Lower leg skin (tissue), 4 donors: ENCODE measurements around the gene WDR4. TPM values are rescaled to one million over a fixed set of nuclear protein-coding genes. Genes with fewer than 3 reads are reported as not detected.
"Not testable (repeated sequence)": the region's sequence is repeated elsewhere in the genome, so short reads cannot be mapped to it uniquely, and the experiment has no call there.

Experiments used
- DNase-seq, 2 donors: peaks; one replicate each; pipeline ENCODE4 v3.0.0-alpha.2; 2019; ENCODE audit warnings: low spot score in 2 of 2
- H3K4me3 ChIP-seq: fragments of 200-600 bp; sonication (generic); 2 replicates; pipeline ENCODE4 v1.5.1; 2017; ENCODE audit warnings: mild to moderate bottlenecking, low read depth; ENCODE audit not compliant: poor library complexity, severe bottlenecking
- POLR2A ChIP-seq, 2 donors: fragments of 450-650 bp; IDR thresholded peaks; one replicate each; pipeline ENCODE4 v1.6.1; 2016 to 2017; ENCODE audit warnings: antibody characterized with exemption in 2 of 2, mild to moderate bottlenecking in 1 of 2, moderate library complexity in 1 of 2
- WGBS, 2 donors: methylation state at CpG; one replicate each; pipeline ENCODE4 v1.1.5; 2018; 5-methylcytosine and 5-hydroxymethylcytosine counted together
- intact Hi-C: fragments of 100-400 bp; cut with DNase I; formaldehyde crosslinking; loops from one replicate; pipeline ENCODE4 v1.15.0; 2023; ENCODE audit warnings: low total_unique reads
- total RNA-seq, 4 donors: library from RNA; depleted of rRNA; stranded (reverse); fragments of >200 nt; gene quantifications; one replicate each; pipeline ENCODE4 v1.1.0, GENCODE V29; 2016
- TF ChIP-seq, protein P1 (sequence below), 3 donors: fragments of 450-650 bp; IDR thresholded peaks; one replicate each; pipeline ENCODE4 v1.5.1; 2016; ENCODE audit warnings: antibody characterized with exemption in 3 of 3, mild to moderate bottlenecking in 3 of 3, moderate library complexity in 2 of 3

WDR4 gene
- total RNA-seq, 4 donors from 2014 or later = 10.3 to 17.4 (median 12.0) TPM

- intact Hi-C loops = no loop called here
- no peak for TF ChIP-seq POLR2A (IDR thresholded peaks at IDR 0.05)
- TF ChIP-seq, protein P1, sequence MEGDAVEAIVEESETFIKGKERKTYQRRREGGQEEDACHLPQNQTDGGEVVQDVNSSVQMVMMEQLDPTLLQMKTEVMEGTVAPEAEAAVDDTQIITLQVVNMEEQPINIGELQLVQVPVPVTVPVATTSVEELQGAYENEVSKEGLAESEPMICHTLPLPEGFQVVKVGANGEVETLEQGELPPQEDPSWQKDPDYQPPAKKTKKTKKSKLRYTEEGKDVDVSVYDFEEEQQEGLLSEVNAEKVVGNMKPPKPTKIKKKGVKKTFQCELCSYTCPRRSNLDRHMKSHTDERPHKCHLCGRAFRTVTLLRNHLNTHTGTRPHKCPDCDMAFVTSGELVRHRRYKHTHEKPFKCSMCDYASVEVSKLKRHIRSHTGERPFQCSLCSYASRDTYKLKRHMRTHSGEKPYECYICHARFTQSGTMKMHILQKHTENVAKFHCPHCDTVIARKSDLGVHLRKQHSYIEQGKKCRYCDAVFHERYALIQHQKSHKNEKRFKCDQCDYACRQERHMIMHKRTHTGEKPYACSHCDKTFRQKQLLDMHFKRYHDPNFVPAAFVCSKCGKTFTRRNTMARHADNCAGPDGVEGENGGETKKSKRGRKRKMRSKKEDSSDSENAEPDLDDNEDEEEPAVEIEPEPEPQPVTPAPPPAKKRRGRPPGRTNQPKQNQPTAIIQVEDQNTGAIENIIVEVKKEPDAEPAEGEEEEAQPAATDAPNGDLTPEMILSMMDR (IDR thresholded peaks at IDR 0.05) = no peak
- DNase-seq = no peak
- H3K4me3 ChIP-seq = no peak overlapping the region
- WGBS, 2 donors = 91 to 100% methylated on average over 1 of the region's 1 CpG
Observed at GRCh38 chr21:42883921-42884320, 4.6 kb upstream of the WDR4 start.

- no peak overlapping the region for H3K4me3 ChIP-seq
- DNase-seq = no peak
- no peak for TF ChIP-seq POLR2A (IDR thresholded peaks at IDR 0.05)
- TF ChIP-seq, protein P1 (IDR thresholded peaks at IDR 0.05) = no peak
- 96 to 98% methylated on average over 6 of the region's 6 CpGs for WGBS, 2 donors
- intact Hi-C loops = no loop called here
Observed at GRCh38 chr21:42880352-42880751, 1.0 kb upstream of the WDR4 start.

DNA sequence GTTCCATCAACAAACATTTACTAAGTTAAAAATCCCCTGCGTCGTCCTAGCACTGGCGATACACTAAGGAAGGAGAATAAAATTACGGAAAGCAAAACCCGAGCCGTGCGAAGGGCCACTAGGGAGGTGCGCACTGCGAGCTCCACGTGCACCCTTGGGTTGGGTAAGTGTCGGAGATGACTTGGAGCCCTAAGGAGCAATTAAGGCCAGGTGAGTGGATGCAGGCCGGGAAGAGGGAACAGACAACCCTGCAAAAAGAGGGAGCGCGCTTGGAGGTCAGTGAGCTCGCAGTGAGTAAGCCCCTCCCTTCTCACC is 704 bp downstream of the WDR4 start:
- 0% methylated on average over 15 of the region's 15 CpGs for WGBS, 2 donors
- DNase-seq = peak in 1 of 2 donors; percentile 25
- intact Hi-C loops = no loop called here
- TF ChIP-seq POLR2A (IDR thresholded peaks at IDR 0.05) = no peak
- TF ChIP-seq, protein P1 (IDR thresholded peaks at IDR 0.05) = no peak
- peak overlapping the region; percentile 85 for H3K4me3 ChIP-seq

DNA sequence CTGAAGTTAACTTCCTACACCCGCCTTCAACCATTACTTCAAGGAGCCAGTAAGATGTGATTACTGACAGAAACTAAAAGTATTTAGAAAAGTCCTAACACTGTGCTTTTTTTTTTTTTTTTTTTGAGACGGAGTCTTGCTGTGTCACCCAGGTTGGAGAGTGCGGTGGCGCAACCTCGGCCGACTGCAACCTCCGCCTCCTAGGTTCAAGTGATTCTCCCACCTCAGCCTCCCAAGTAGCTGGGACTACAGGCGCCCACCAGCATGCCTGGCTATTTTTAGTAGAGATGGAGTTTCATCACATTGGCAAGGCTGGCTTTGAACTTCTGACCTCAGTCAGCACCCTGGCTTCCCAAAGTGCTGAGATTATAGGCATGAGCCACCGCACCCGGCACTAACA is 3.5 kb downstream of the WDR4 start:
- DNase-seq, H3K4me3 ChIP-seq, intact Hi-C loops: not testable (repeated sequence)
- WGBS, 2 donors = 97% methylated on average over 10 of the region's 10 CpGs

DNA sequence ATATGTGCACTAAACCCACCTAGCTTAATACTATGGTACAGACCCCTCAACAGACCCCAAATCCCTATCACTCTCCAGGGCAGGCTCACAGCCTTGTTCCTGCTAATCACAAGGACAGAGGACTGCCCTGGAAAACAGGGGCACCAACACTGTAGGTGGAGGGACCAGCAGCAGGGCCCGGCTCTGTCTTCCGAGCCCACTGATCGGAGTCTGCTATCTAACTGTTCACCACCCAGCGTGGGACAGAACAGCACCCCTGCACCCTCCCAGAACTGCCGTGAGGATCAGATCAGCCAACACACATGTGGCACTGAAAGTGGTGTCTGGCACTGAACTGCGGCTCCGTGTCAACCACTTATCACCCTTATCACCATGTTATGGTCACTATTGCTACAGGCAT is 6.2 kb downstream of the WDR4 start:
- 95 to 98% methylated on average over 7 of the region's 7 CpGs for WGBS, 2 donors
- no peak overlapping the region for H3K4me3 ChIP-seq
- no peak for TF ChIP-seq POLR2A (IDR thresholded peaks at IDR 0.05)
- TF ChIP-seq, protein P1 (IDR thresholded peaks at IDR 0.05) = no peak
- DNase-seq = no peak
- intact Hi-C loops = no loop called here

DNA sequence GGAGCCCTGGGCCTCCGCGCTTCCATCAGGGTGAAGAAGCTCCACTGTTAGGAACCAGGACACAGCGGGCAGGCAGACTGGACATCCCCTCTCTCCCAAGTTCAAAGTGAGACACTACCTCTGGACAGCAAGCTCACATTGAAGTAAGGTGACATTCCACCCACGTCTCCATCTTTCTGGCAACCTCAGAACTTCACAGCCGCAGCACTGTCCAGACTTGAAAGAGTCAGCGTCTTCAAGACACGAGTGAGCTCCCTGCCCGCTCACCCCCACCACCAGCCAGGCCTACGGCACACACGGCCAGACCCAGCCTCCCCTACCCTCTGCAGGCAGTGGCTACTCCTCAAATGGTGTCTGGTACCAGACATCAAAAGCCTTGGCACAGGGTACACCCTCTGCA is 11.1 kb downstream of the WDR4 start:
- WGBS, 2 donors = 83 to 95% methylated on average over 9 to 10 of the region's 10 CpGs
- TF ChIP-seq, protein P1 (IDR thresholded peaks at IDR 0.05) = no peak
- TF ChIP-seq POLR2A (IDR thresholded peaks at IDR 0.05) = no peak
- intact Hi-C loops = no loop called here
- no peak overlapping the region for H3K4me3 ChIP-seq
- no peak for DNase-seq
